Activated T-cell treated with anti-CD3 and anti-CD28 coated beads, Interleukin-2, amount 50 U/mL, for 1 hour (primary cell): ENCODE results near the gene ZCCHC14.
A peak's percentile ranks its signal among the peaks of the same experiment; 100 is the strongest.

Experiments used
- DNase-seq: peaks from one replicate; pipeline ENCODE4 v3.0.0-alpha.2; 2020

ZCCHC14 gene

DNA sequence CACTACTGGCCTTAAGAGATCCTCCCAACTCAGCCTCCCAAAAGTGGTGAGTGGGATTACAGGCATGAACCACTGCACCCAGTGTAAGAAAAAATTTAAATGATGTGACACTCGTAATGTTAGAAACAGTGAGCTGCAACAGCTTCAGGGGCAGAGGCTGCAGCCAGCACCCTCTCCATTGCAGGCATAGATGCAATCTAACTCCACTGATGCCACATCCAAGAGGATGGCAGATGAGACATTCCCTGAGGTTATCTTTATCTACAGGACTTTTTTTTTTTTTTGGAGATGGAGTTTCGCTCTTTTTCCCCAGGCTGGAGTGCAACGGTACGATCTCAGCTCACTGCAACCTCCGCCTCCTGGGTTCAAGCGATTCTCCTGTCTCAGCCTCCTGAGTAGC, 19.9 kb downstream of the ZCCHC14 start:
- DNase-seq = no peak

DNA sequence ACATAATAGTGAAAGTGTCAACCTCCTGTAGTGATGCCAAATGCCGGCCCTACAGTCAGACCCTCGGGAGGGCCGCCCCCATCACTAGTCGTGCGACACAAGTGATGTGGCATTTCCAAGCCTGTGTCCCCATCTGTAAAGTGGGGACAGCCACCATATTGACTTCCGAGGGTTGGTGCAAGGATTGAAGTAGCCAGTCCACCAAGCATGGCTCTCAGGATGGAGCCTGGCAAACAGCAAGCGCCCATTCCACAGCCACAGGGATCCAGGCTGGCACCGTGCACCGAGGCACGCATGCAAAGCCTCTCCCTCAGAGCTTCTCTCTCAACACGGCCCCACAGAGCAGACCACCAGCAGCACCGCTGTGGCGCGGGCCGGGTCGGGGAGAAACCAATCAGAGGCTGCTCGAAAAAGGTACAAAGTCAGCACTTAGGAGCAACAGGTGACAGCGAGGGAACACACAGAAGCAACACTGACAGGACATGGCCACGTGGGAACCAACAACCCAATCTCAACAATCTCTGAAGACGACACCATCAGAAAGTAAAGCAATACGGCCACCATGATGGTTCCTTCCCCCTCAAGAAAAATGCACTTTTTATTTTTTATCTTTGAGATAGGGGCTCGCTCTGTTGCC, 20.6 kb downstream of the ZCCHC14 start:
- no peak for DNase-seq

DNA sequence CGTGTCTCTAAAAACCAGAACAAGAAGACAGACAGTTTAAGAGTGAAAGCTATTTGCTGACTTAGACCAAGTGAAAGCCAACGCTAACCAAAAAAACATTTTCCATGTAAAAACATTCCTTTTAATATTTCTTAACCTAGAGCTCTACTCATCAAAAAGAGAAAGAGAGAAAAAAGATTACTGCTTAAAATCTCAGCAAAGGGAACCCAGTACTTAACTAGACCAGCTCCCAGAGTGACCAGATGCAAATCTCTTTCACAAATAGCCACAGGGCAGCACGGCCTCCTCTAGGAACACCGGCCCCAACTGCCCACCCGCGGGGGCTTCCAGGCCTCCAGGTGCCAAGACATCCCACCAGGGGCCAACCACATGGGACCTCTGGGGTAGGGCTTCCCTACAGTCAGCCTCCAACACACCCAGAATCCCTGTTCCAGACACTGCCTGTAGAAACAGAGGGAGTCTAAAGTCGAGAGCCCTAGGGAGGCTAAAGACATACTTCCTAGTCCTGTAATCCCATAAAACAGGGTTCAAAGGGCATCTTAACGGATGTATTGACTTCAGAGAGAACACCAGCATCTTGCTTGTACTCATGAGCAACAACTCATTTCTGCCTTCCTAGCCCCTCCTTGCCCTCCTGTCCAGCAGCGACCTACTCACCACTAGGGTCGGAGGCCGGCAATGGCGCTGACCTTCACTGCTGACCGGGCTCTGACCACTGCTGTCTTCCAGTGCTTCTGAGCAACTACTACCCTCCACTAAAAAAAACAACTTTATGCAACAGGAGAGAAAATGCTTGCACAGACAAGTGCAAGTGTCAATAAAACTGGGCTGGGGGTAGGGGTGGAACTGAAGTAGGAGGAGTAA, 21.3 kb downstream of the ZCCHC14 start:
- DNase-seq = no peak

DNA sequence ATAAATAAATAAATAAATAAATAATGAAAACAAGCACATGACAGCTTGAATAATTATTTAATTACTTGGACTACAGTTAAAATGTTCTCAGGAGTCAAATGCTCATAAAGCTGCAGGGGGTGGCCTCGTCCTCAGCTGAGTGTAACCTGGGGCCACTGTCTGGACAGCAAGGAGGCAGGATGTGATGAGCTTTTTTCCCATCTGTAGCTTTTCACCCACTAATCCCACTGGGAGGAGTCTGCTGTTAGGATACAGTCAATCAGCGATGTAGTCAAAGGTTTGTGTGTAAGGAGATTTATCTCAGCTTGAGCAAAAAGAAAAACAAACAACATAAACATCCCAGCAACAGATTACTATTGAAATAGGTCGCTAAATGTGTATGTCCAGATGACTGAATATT, 22.5 kb downstream of the ZCCHC14 start:
- DNase-seq = no peak

DNA sequence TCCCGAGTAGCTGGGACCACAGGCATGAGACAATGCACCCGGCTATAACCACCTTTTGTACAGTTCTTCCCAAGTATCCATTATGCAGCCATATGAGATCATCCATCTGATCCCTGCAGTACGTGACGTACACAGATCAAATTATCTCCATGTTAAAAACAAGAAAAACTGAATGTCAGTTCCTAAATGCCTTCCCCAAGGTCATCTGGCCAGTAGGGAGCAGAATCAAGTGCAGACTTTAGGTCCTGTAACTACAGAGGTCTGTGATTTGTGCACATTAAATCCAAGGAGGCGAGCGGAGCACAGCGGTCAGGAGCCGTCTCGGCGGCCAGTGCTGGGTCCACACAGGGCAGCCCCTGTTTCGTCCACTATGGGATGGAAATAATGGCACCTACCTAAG, 23.7 kb downstream of the ZCCHC14 start:
- no peak for DNase-seq

DNA sequence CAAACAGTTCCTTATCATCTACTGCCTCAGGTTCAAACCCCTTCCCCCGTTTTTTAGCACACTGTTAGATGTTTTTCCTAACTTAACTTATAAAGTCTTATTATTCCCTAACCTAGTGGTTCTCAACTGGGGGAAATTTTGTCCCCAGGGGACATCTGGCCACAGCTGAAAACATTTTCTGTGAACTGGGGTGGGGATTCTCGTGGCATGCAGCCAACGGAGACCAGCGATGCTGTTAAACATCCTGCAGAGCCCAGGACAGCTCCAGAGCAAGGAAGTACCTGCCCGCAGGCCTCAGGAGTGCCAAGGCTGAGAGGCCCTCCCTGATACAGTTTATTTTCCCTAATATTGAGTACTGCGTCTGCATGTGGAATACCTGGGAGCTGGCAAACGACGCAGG, 24.3 kb downstream of the ZCCHC14 start:
- no peak for DNase-seq

DNA sequence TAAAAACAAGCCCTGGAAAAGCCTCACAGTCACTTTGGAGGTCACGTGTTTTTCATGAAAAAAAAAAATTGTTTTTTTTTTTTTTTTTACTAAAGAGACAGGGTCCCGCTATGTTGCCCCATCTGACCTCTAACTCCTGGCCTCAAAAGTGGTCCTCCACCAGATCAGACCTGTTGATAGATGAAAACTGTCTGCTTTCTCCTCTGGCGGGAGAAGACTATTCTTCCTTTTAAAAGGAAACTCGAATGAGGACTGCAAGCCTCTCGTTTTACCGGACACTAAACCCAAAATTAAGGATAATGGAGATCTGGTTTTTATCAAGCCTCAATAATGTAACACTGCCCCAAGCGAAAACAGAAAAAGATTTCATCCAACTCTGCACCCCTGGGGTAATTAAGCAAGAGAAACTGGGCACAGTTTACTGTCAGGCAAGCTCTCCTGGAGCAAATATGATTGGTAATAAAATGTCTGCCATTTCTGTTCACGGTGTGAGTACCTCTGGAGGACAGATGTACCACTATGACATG, 25.8 kb downstream of the ZCCHC14 start:
- no peak for DNase-seq

DNA sequence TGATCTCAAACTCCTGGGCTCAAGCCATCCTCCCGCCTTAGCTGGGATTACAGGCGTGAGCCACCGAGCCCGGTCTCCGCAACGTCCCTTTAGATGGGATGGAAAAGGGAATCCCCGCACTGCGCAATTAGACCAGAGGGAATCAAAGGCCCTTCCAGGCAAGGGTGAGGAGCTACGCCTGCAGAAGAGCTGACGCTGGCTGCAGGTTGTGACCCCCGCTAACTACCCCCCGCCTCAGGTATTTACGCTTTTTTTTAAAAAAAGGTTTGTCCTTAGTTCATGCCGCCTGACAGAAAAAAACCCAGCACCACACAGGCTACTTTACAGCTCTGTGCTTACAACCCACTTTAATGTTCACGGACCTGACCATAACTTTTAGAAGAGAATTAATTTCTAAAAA, 26.9 kb downstream of the ZCCHC14 start:
- no peak for DNase-seq

DNA sequence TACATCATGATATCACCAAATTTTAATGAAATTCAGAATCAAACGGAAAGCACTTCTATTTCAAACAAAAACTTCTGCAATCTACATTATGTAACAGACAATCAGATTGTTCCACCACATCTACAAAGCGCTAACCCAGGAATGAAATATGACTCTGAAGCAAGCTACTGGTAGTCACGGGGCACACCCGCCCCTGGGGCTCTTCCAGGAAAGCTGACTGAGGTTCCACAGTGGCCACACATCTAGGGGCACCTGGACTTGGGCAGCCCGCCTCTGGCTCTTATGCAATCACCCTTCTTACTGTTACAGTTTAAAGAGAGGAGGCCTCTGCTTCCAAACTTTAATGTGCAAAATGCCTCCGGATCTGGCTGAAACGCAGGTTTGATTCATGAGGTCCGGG, 27.5 kb downstream of the ZCCHC14 start:
- no peak for DNase-seq

DNA sequence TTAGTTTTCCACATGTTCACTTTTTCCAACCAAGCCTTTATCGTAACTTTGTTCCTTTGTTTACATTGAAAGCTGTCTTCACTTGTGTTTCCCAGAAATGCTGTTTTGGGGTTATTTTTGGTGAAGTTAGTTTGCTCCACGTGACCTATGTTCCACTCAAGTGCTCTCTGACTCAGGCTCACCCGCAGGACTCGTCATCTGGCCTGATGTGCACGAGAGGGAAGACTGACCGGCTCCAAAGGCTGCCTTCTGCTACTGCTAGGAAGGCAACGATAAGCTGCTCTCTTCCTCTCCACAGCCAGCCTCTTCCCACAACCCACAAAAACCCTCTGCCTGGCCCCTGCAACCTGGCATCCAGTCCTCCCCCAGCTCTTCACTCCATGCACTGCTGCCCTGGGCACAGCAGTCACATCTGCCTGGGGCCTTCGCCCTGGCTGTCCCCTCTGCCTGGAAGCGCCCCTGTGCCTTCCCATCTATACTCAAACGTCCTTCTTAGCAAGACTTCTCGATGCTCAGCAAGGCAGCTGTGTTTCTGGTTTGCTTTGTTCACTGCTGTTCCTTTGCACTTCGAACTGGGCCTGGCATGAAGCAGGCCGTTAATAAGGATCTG, 28.0 kb downstream of the ZCCHC14 start:
- peak; percentile 40 for DNase-seq

DNA sequence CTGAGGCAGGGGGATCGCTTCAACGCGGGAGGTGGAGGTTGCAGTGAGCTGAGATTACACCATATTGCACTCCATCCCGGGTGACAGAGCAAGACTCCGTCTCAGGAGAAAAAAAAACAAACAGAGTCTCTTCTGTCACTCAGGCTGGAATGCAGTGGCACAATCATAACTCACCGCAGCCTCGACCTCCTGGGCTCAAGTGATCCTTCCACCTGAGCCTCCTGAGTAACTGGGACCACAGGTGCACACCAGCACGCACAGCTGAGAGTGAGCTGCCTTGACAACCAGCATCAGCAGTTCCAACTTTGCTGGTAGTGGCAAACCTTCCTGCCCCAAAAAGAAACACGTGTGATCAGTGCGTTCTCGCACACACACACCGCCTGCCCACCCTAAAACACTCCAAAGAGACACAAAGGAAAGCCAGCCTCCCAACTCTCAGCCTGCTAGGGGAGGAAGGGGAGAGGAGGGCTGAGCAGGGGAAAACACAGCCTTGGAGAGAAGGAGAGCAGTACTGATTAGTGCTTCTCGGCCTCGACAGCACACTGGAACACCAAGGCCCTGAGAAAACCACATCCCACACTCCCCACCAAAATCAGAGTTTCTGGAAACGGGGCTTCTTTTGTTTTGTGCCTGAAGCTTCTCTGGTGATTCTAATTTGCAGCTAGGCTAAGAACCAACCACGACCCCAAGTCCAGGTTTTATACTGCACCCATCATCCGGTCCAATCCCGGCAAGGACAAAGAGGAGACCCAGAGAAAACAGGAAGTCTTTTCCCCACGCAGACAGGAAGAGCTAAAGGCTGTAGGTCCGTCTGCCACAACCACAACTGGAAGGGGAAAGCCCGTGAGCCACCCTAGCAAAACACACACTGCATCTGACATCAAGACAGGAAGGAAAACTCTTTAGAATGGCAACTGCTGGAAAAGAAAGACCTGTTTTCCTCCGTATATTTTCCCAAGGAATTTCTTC, 28.8 kb downstream of the ZCCHC14 start:
- DNase-seq = peak; percentile 26

DNA sequence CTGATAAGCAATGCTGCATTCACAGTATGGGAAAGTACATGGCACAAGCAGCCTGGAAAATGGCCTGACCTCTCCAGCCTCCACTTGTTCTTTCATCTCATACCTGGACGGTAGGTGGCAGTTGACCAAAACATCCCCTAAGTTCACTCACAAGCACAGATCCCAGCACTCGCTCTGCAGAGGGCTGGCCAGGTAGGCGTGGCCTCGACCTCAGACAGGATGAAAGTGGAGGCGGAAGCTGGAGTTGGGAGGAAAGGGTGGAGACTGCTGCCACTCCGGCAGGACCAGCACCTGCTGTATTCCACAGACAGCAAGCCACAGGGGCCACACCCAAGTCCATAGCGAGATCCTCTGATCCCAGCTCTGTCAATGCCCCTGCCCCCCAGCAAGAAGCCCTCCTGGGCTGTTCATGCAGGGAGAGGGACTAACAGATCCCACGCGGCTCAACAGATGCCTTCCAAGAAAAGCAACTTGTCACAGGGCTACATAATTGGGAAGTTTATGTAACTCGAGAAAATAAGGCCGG, 31.3 kb downstream of the ZCCHC14 start:
- DNase-seq = no peak

DNA sequence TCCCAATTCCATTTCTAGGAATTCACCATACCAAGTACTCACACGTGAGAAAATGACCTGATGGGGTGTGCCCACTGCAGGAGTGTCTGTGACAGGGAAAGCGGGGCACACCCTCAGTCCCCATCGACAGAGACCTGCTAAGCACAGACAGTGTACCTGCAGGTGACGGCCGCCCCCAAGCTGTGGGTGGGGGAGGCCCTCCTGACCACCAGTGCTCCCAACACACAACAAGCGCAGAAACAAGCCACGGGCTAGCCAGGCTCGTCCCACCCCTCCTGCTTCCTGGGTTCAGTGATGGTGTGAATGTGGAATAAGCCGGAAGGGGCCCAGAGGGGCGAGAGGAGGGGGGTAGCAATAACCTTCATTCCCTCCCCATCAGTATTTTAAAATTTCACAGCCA, 31.9 kb downstream of the ZCCHC14 start:
- no peak for DNase-seq

DNA sequence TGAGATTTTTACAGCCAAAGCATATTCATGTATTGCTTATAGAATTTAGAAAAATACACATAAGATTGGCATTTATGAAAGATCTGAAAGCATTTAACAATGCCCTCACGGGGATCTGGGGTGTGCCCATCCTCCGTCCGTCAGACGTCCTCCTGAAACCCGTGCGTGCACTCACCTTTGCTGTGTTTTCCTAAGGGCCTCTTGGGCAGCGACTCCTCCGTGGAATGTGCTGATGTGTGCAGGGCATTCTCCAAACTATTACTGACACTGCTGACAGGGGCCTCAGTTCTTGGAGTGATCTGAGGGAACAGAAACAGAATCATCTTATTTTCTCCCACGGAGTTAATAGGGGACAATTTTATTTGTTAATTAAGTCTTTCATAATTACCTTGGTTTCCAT, 33.0 kb downstream of the ZCCHC14 start:
- DNase-seq = no peak

DNA sequence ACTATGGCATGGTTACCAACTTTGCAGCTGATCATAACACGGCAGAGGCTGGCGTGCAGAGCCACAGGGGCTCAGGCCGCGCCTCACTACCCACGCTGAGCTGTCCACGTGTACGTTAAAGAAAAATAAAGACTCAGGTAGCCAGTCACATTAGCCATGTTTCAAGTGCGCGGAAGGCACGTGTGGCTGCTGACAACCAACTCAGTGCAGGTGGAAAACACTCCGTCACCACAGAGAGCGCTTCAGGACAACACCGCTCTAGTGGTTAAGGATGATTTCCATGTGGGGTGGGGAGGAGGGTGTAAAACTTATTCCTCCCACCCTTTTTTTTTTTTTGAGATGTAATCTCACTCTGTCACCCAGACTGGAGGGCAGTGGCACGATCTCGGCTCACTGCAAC, 33.8 kb downstream of the ZCCHC14 start:
- no peak for DNase-seq

DNA sequence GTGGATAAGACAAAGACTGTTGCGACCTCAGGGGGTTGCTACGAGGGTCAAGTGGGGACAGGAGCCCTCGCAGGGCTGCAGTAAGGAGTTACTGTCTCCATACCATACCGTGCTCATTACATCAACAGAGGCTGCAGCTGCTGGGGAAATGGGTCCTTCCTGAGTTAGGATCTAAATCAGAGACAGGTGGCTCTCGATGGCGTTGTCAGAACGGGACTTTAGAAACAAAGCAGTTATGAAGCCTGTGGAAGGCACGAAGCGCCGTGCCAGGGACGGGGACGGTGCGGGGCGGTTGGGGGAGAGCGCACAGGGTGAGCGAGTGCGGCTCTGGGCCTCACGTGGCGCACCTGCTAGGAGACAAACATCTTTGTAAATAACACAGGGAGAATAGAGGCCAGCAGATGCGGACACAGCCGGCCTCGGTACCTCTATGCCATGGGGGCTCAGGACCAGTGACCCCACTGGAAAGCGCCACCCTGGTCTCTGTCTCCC, 34.4 kb downstream of the ZCCHC14 start:
- no peak for DNase-seq

DNA sequence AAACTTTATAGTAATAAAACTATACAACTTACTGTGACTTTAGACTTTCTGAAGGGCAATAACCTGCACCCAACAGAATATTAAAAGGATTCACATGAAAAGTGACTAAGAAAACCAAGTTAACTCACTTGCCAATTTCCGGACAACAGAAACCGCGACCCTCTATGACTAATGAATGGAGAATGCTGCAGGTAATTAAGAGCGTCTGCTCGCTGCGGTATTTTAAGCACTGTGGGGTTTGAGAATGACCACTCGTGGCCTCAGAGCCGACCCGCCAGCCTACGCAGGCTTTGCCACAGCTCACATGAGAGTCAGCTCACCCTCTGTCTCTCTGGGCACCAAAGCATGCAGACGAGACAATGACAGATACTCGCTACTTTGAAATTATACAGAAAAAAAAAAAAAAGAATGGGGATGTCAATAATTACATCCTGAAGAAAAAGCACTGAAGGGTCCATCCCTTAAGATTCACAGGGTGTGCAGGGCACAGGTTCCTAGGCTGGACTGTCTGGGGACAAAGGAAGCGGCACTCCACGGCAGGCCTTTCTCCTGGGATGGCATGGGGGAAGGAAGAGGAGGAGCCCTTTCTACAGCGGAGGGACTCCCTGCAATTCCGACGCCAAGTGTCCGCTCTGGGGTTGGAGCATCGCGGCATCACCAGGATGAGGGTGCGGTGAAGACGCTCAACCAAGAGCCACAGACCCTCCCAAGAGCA, 35.0 kb downstream of the ZCCHC14 start:
- DNase-seq = no peak

DNA sequence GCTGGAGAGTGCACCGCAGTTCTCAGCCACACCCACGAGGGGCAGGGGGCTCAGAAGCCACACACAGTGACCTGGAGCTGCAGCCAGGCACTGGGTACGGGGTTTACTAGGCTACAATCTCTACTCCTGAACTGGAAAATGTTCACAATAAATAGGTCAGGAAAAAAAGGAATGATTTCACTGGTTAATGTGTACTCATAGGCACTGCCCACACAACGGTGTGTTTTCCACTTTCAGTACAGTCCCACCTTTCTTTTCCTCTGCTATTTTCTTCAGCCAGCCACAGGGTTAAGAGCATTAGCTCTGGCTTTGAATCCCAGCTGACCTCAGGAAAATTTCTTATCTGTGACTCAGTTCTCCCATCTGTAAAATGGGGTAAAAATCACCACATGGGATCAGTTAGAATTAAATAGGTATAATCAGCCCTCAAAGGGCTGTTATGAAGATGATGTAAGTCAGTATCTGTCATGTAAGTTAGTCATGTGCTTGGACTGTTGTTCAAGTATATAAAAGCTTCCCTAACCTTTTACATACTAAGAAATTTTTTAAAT, 35.7 kb downstream of the ZCCHC14 start:
- DNase-seq = no peak

DNA sequence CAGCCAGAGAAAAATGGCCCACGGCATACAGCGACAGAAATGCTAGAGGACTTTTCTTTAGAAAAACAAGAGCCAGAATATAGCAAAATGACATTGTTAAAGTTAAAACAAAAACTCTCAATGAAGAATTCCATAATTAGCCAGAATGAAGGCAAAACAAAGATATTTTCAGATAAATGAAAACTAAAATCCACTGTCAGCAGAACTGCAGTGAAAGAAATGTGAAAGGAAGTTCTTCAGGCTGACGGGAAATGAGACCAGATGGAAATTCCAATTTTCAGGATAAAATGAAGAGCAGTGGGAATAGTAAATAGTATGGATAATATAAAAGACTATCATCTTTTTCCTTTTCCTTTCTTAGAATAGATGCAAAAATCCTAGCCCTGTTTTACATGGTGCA, 38.4 kb downstream of the ZCCHC14 start:
- DNase-seq = no peak

DNA sequence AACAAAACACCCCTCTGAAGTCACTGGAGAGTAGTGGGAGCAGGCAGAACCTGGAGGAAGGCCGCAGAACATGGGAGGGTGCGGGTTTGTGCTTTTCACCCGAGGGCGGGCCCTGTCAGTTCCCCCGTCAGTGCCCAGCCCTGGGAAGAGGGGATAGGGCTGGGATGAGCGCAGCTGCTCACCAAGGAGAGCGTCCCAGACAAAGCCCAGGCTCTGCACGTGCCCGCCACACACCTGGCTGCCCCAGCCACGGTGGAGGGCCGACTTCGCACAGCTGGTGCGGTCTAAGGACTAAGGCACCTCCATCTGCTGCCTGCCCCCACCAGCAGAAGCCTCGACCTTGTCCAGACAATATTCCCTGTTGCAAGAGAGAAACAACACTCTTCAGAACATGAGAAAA, 39.5 kb downstream of the ZCCHC14 start:
- DNase-seq = no peak

DNA sequence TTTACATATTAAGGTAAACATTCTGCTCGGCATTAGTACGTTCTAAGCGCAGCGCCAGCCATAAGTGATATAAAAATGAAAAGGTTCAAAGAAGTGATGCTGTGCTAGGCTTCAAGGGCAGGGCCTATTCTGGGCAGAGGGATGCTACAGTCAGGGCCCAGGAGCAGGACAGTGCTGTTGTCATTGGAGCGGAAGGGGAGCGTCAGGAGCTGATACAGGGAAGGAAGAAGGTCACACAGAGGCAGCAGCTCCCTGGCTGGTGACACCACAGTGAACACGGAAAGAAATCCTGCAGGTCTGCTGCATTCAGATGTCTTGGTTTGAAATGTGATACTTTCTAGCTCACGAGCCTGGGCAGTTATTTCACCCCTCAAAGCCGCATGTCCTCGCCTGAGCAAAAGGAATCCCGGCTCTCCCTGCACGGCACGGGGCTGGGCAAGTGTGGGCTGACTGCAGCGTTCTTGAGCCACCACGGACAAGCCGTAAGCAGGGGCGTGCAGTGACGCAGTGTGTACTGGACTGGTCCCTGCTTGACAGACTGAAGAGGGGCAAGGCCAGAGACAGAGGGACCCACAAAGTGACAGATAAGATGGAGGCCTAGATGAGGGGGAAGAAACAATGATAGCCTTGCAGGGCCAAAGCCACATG, 41.1 kb downstream of the ZCCHC14 start:
- DNase-seq = no peak
